ENCODE measurements around the gene NDST1. TPM values are rescaled to one million over a fixed set of nuclear protein-coding genes. Genes with fewer than 3 reads are reported as not detected.

Gene NDST1
- total RNA-seq, 1 donor = 104 TPM

- no peak for DNase-seq (ENCODE audit: insufficient read length, low spot score, missing footprints)
- Histone ChIP-seq H3K4me3 (ENCODE audit: insufficient read depth, low read length) (no peak overlapping the region), H3K79me2 (ENCODE audit: insufficient read depth, low read length) (no peaks in the 10 kb centered on the region), H2AFZ (ENCODE audit: low read length) (no peak overlapping the region), H3K4me2 (ENCODE audit: insufficient read depth, low read length) (no peak overlapping the region), H3K9me3 (ENCODE audit: low read depth, low read length) (no peaks in the 10 kb centered on the region), H3K27ac (ENCODE audit: low read depth, low read length) (no peak overlapping the region), H4K20me1 (ENCODE audit: insufficient read depth, low read length) (no peaks in the 10 kb centered on the region), H3K36me3 (ENCODE audit: insufficient read depth, low read length) (no peaks in the 10 kb centered on the region), H3K27me3 (ENCODE audit: insufficient read depth, low read length) (peaks cover 10% of the 10 kb centered on the region), H3K4me1 (ENCODE audit: insufficient read depth, low read length) (no peaks in the 10 kb centered on the region)
- no peak for TF ChIP-seq CTCF (IDR thresholded peaks at IDR 0.05; ENCODE audit: extremely low read depth, low read depth, low read length)
Observed at GRCh38 chr5:150579462-150580400, 71.8 kb downstream of the NDST1 start.

GRCh38 chr5:150580917-150581316, 73.0 kb downstream of the NDST1 start:
- Histone ChIP-seq H3K4me2 (ENCODE audit: insufficient read depth, low read length) (no peak overlapping the region), H3K79me2 (ENCODE audit: insufficient read depth, low read length) (no peaks in the 10 kb centered on the region), H3K9me3 (ENCODE audit: low read depth, low read length) (no peaks in the 10 kb centered on the region), H3K27me3 (ENCODE audit: insufficient read depth, low read length) (peaks cover 10% of the 10 kb centered on the region), H4K20me1 (ENCODE audit: insufficient read depth, low read length) (no peaks in the 10 kb centered on the region), H3K36me3 (ENCODE audit: insufficient read depth, low read length) (no peaks in the 10 kb centered on the region), H3K27ac (ENCODE audit: low read depth, low read length) (no peak overlapping the region), H3K4me3 (ENCODE audit: insufficient read depth, low read length) (no peak overlapping the region), H2AFZ (ENCODE audit: low read length) (no peak overlapping the region), H3K4me1 (ENCODE audit: insufficient read depth, low read length) (no peaks in the 10 kb centered on the region)
- no peak for TF ChIP-seq CTCF (IDR thresholded peaks at IDR 0.05; ENCODE audit: extremely low read depth, low read depth, low read length)
- DNase-seq (ENCODE audit: insufficient read length, low spot score, missing footprints) = no peak

- no peak for DNase-seq (ENCODE audit: insufficient read length, low spot score, missing footprints)
- no peaks in the 10 kb centered on the region for H3K9me3 ChIP-seq (ENCODE audit: low read depth, low read length)
Observed at GRCh38 chr5:150582241-150583109, 74.5 kb downstream of the NDST1 start.

More at GRCh38 chr5:150582241-150583109, 74.5 kb downstream of the NDST1 start:
- H3K4me2 ChIP-seq (ENCODE audit: insufficient read depth, low read length) = no peak overlapping the region
- no peaks in the 10 kb centered on the region for H3K79me2 ChIP-seq (ENCODE audit: insufficient read depth, low read length)
- no peaks in the 10 kb centered on the region for H3K4me1 ChIP-seq (ENCODE audit: insufficient read depth, low read length)
- H3K36me3 ChIP-seq (ENCODE audit: insufficient read depth, low read length) = no peaks in the 10 kb centered on the region
- no peak for TF ChIP-seq CTCF (IDR thresholded peaks at IDR 0.05; ENCODE audit: extremely low read depth, low read depth, low read length)
- no peak overlapping the region for H2AFZ ChIP-seq (ENCODE audit: low read length)
- H3K27me3 ChIP-seq (ENCODE audit: insufficient read depth, low read length) = peaks cover 10% of the 10 kb centered on the region
- H3K27ac ChIP-seq (ENCODE audit: low read depth, low read length) = no peak overlapping the region
- H4K20me1 ChIP-seq (ENCODE audit: insufficient read depth, low read length) = no peaks in the 10 kb centered on the region
- no peak overlapping the region for H3K4me3 ChIP-seq (ENCODE audit: insufficient read depth, low read length)

Measured in osteoblast (primary cell).